GM23338 (cell line): ENCODE results near the gene SFMBT2.

Experiments
- CREB1 ChIP-seq: fragments of 250-450 bp; sonication (Bioruptor Pico); IDR thresholded peaks from 2 replicates; pipeline ENCODE4 v1.5.0; 2020; ENCODE audit warnings: low read depth, mild to moderate bottlenecking, moderate library complexity
- ETS1 ChIP-seq: IDR thresholded peaks from 2 replicates; pipeline ENCODE4 v1.6.1; 2016; ENCODE audit warnings: antibody characterized with exemption
- EZH2 ChIP-seq: fragments of 200-600 bp; sonication (generic); IDR thresholded peaks from one replicate; pipeline ENCODE4 v1.8.0; 2017; ENCODE audit warnings: antibody characterized with exemption, mild to moderate bottlenecking, low read depth; ENCODE audit not compliant: unreplicated experiment
- EZH2phosphoT487 ChIP-seq: fragments of 200-600 bp; sonication (generic); IDR thresholded peaks from one replicate; pipeline ENCODE4 v1.8.1; 2018; ENCODE audit warnings: antibody characterized with exemption; ENCODE audit not compliant: unreplicated experiment
- JUNB ChIP-seq: IDR thresholded peaks from one replicate; pipeline ENCODE4 v1.6.1; 2016; ENCODE audit warnings: antibody characterized with exemption; ENCODE audit not compliant: unreplicated experiment
- NANOG ChIP-seq: IDR thresholded peaks from 2 replicates; pipeline ENCODE4 v1.6.1; 2016; ENCODE audit warnings: antibody characterized with exemption, borderline replicate concordance
- POLR2AphosphoS5 ChIP-seq: IDR thresholded peaks from 2 replicates; pipeline ENCODE4 v1.6.1; 2016; ENCODE audit warnings: antibody characterized with exemption, low read depth
- REST ChIP-seq: IDR thresholded peaks from one replicate; pipeline ENCODE4 v1.6.1; 2018; ENCODE audit warnings: antibody characterized with exemption; ENCODE audit not compliant: unreplicated experiment
- ZNF114 ChIP-seq: fragments of 250-450 bp; sonication (Bioruptor Pico); IDR thresholded peaks from 2 replicates; pipeline ENCODE4 v1.5.0; 2020; ENCODE audit warnings: mild to moderate bottlenecking, moderate library complexity
- ZNF331 ChIP-seq: fragments of 250-450 bp; sonication (Bioruptor Pico); IDR thresholded peaks from 2 replicates; pipeline ENCODE4 v1.5.0; 2020; ENCODE audit warnings: low read depth, mild to moderate bottlenecking, moderate library complexity
- TF ChIP-seq, protein P1 (sequence below), 2 experiments: fragments of 200-600 bp in 1 of 2; sonication (generic) in 1 of 2; conservative IDR thresholded peaks; 2 replicates each; pipeline versions ENCODE4 v1.5.1 to v1.6.1; 2016 to 2017; ENCODE audit warnings: antibody characterized with exemption in 2 of 2, low read depth in 2 of 2, mild to moderate bottlenecking in 2 of 2, moderate library complexity in 1 of 2

- TF ChIP-seq EZH2phosphoT487: no peak
- TF ChIP-seq REST: no peak
- TF ChIP-seq, protein P1, sequence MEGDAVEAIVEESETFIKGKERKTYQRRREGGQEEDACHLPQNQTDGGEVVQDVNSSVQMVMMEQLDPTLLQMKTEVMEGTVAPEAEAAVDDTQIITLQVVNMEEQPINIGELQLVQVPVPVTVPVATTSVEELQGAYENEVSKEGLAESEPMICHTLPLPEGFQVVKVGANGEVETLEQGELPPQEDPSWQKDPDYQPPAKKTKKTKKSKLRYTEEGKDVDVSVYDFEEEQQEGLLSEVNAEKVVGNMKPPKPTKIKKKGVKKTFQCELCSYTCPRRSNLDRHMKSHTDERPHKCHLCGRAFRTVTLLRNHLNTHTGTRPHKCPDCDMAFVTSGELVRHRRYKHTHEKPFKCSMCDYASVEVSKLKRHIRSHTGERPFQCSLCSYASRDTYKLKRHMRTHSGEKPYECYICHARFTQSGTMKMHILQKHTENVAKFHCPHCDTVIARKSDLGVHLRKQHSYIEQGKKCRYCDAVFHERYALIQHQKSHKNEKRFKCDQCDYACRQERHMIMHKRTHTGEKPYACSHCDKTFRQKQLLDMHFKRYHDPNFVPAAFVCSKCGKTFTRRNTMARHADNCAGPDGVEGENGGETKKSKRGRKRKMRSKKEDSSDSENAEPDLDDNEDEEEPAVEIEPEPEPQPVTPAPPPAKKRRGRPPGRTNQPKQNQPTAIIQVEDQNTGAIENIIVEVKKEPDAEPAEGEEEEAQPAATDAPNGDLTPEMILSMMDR (conservative IDR thresholded peaks at IDR 0.05; ENCODE audit: low read depth in 2 of 2): no peak
- no peak for TF ChIP-seq EZH2
- TF ChIP-seq POLR2AphosphoS5: no peak
- TF ChIP-seq ETS1: no peak
- no peak for TF ChIP-seq ZNF331 (CRISPR knock-in tag)
- TF ChIP-seq JUNB: no peak
- no peak for TF ChIP-seq ZNF114 (CRISPR knock-in tag)
- no peak for TF ChIP-seq CREB1 (CRISPR knock-in tag)
- no peak for TF ChIP-seq NANOG
These were observed 18.0 kb upstream of the SFMBT2 start for GRCh38 chr10:7428673-7429350.
